ENCODE measurements around the gene FOXO3.

The FOXO3 gene

GRCh38 chr6:108630050-108630714, 69.5 kb downstream of the FOXO3 start:
- no peak overlapping the region for H3K27ac Mint-ChIP-seq
- H3K4me3 Mint-ChIP-seq, result no peak overlapping the region
- peaks cover 41% of the 10 kb centered on the region for H3K4me1 Mint-ChIP-seq

DNA sequence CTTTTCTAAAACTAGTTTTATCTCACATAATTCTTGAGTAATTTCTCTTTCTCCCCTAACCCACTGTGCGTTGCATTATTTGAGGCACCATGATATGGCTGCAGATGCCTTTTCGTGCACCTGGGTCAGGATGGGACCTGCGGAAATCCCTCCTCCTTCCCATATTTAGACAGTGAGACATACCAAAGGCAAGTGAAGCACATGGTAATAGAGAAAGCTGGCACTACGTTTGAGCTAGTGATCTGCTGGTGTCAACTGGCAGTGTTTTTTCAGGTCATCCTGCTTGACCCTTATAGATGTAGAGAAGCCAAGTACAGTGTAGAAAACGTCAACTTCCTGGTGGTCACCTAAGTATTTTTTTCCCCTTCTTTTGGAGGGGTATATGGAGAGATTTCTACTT, 71.7 kb downstream of the FOXO3 start:
- no peaks in the 10 kb centered on the region for H3K36me3 Mint-ChIP-seq (ENCODE audit: low read depth)
- no peak overlapping the region for H3K4me3 Mint-ChIP-seq
- TF ChIP-seq, protein P1, sequence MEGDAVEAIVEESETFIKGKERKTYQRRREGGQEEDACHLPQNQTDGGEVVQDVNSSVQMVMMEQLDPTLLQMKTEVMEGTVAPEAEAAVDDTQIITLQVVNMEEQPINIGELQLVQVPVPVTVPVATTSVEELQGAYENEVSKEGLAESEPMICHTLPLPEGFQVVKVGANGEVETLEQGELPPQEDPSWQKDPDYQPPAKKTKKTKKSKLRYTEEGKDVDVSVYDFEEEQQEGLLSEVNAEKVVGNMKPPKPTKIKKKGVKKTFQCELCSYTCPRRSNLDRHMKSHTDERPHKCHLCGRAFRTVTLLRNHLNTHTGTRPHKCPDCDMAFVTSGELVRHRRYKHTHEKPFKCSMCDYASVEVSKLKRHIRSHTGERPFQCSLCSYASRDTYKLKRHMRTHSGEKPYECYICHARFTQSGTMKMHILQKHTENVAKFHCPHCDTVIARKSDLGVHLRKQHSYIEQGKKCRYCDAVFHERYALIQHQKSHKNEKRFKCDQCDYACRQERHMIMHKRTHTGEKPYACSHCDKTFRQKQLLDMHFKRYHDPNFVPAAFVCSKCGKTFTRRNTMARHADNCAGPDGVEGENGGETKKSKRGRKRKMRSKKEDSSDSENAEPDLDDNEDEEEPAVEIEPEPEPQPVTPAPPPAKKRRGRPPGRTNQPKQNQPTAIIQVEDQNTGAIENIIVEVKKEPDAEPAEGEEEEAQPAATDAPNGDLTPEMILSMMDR (IDR thresholded peaks at IDR 0.05), result no peak
- H3K27ac Mint-ChIP-seq, result no peak overlapping the region
- no peaks in the 10 kb centered on the region for H3K9me3 Mint-ChIP-seq
- H3K4me1 Mint-ChIP-seq, result peaks cover 37% of the 10 kb centered on the region
- no peak for DNase-seq
- H3K27me3 Mint-ChIP-seq (ENCODE audit: low read depth, poor library complexity), result peaks cover 3% of the 10 kb centered on the region

More at GRCh38 chr6:108630050-108630714, 69.5 kb downstream of the FOXO3 start:
- peaks cover 4% of the 10 kb centered on the region for H3K27me3 Mint-ChIP-seq (ENCODE audit: low read depth, poor library complexity)
- TF ChIP-seq, protein P1 (IDR thresholded peaks at IDR 0.05), result no peak
- no peaks in the 10 kb centered on the region for H3K9me3 Mint-ChIP-seq
- H3K36me3 Mint-ChIP-seq (ENCODE audit: low read depth), result no peaks in the 10 kb centered on the region
- DNase-seq, result no peak

GRCh38 chr6:108633436-108633835, 72.7 kb downstream of the FOXO3 start:
- Mint-ChIP-seq H3K4me1 (peaks cover 37% of the 10 kb centered on the region), H3K27ac (no peak overlapping the region), H3K36me3 (ENCODE audit: low read depth) (peaks cover 10% of the 10 kb centered on the region), H3K27me3 (ENCODE audit: low read depth, poor library complexity) (peaks cover 3% of the 10 kb centered on the region), H3K4me3 (no peak overlapping the region), H3K9me3 (no peaks in the 10 kb centered on the region)
- no peak for DNase-seq
- TF ChIP-seq, protein P1 (IDR thresholded peaks at IDR 0.05), result no peak

- H3K4me3 Mint-ChIP-seq, result no peak overlapping the region
Measured at GRCh38 chr6:108635505-108636226, 74.9 kb downstream of the FOXO3 start.

DNA sequence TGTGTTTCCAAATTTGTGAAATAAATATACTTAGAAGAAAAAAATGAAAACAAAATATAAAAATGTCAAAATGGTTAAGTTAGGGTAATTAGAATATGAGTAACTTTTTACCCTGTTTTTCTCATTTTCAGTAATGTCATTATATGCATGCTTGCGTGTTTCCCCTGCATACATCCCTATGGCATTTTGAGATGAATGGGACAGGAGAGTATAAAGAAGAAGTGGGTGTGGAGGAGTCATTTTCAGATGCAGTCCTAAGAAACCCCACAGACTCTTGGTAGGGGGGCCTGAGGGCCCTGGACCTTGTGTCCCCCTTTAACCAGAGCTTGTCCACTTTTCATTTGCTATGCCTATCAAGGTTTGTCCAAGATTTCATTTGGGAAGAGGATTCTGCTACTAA, 77.2 kb downstream of the FOXO3 start:
- no peak for DNase-seq
- Mint-ChIP-seq H3K36me3 (ENCODE audit: low read depth) (peaks cover 24% of the 10 kb centered on the region), H3K27me3 (ENCODE audit: low read depth, poor library complexity) (peaks cover 3% of the 10 kb centered on the region), H3K9me3 (no peaks in the 10 kb centered on the region), H3K27ac (no peak overlapping the region), H3K4me1 (peaks cover 19% of the 10 kb centered on the region), H3K4me3 (no peak overlapping the region)
- TF ChIP-seq, protein P1 (IDR thresholded peaks at IDR 0.05), result no peak

More at GRCh38 chr6:108635505-108636226, 74.9 kb downstream of the FOXO3 start:
- Mint-ChIP-seq H3K4me1 (peaks cover 37% of the 10 kb centered on the region), H3K27ac (no peak overlapping the region), H3K36me3 (ENCODE audit: low read depth) (peaks cover 24% of the 10 kb centered on the region), H3K9me3 (no peaks in the 10 kb centered on the region), H3K27me3 (ENCODE audit: low read depth, poor library complexity) (peaks cover 3% of the 10 kb centered on the region)
- TF ChIP-seq, protein P1 (IDR thresholded peaks at IDR 0.05), result no peak
- DNase-seq, result no peak

Measured in nephron progenitor cell (in vitro differentiated cells).